ENCODE results near the gene OR2AG2.

- TF ChIP-seq E2F4 (CRISPR knock-in tag; IDR thresholded peaks at IDR 0.05; ENCODE audit: low read depth) (no peak), EGR1 (conservative IDR thresholded peaks at IDR 0.05) (no peak), ZNF140 (CRISPR knock-in tag; IDR thresholded peaks at IDR 0.05) (no peak), NELFE (IDR thresholded peaks at IDR 0.05; ENCODE audit: insufficient read depth, insufficient read length) (no peak), PCBP1 (IDR thresholded peaks at IDR 0.05; ENCODE audit: low read depth, low read length, poor library complexity, severe bottlenecking) (no peak)
Measured at GRCh38 chr11:6727971-6728760, 43.6 kb downstream of the OR2AG2 start.

Data from K562 (cell line).